ENCODE measurements around the gene CST2.

- TF ChIP-seq CTCF (IDR thresholded peaks at IDR 0.05 in 4 of 5, conservative IDR thresholded peaks at IDR 0.05 in 1 of 5) (no peak), POLR2A (IDR thresholded peaks at IDR 0.05) (no peak)
These were observed 6.4 kb upstream of the CST2 start for GRCh38 chr20:23832775-23833513.
